SK-N-SH treated with all-trans-retinoic acid at 6 μM for 48 hours (cell line): Measurements from ENCODE around the gene TTC3.

Experiments
- ATAC-seq: fragments of 200-7000 bp; cut with Tn5 transposase; 3 replicates; pipeline ENCODE4 v1.9.1; 2020; ENCODE audit warnings: mild to moderate bottlenecking, moderate library complexity
- ARNTL ChIP-seq: fragments of 450-650 bp; formaldehyde crosslinking; IDR thresholded peaks from 2 replicates; pipeline ENCODE4 v1.5.0; 2020; ENCODE audit warnings: low read depth, mild to moderate bottlenecking, moderate library complexity, borderline replicate concordance
- BACH2 ChIP-seq: fragments of 250-450 bp; sonication (Bioruptor Pico); IDR thresholded peaks from 2 replicates; pipeline ENCODE4 v1.9.0; 2021; ENCODE audit warnings: mild to moderate bottlenecking, borderline replicate concordance
- CREB5 ChIP-seq: fragments of 250-450 bp; sonication (Bioruptor Pico); IDR thresholded peaks from 2 replicates; pipeline ENCODE4 v1.5.1; 2020; ENCODE audit warnings: low read depth, mild to moderate bottlenecking, moderate library complexity
- CSRNP3 ChIP-seq: fragments of 250-450 bp; sonication (Bioruptor Pico); IDR thresholded peaks from 2 replicates; pipeline ENCODE4 v1.5.1; 2021; ENCODE audit warnings: mild to moderate bottlenecking, moderate library complexity
- ESRRG ChIP-seq: fragments of 250-450 bp; sonication (Bioruptor Pico); IDR thresholded peaks from 2 replicates; pipeline ENCODE4 v1.6.1; 2021; ENCODE audit warnings: mild to moderate bottlenecking
- ISL1 ChIP-seq: fragments of 250-450 bp; sonication (Bioruptor Pico); IDR thresholded peaks from 2 replicates; pipeline ENCODE4 v2.1.2; 2022; ENCODE audit warnings: mild to moderate bottlenecking, moderate library complexity
- PATZ1 ChIP-seq: fragments of 250-450 bp; sonication (Bioruptor Pico); IDR thresholded peaks from 2 replicates; pipeline ENCODE4 v1.8.0; 2020; ENCODE audit warnings: mild to moderate bottlenecking, moderate library complexity, borderline replicate concordance
- SNAI2 ChIP-seq: fragments of 250-450 bp; sonication (Bioruptor Pico); IDR thresholded peaks from 2 replicates; pipeline ENCODE4 v1.5.0; 2020; ENCODE audit warnings: mild to moderate bottlenecking, moderate library complexity
- TOX ChIP-seq: fragments of 250-450 bp; sonication (Bioruptor Pico); IDR thresholded peaks from 2 replicates; pipeline ENCODE4 v1.8.0; 2021; ENCODE audit warnings: mild to moderate bottlenecking, moderate library complexity, borderline replicate concordance
- TSHZ2 ChIP-seq: fragments of 250-450 bp; sonication (Bioruptor Pico); IDR thresholded peaks from 2 replicates; pipeline ENCODE4 v1.5.0; 2020; ENCODE audit warnings: mild to moderate bottlenecking, moderate library complexity
- ZC3H10 ChIP-seq: fragments of 250-450 bp; sonication (Bioruptor Pico); IDR thresholded peaks from 2 replicates; pipeline ENCODE4 v1.5.1; 2021; ENCODE audit warnings: mild to moderate bottlenecking, moderate library complexity
- ZFP3 ChIP-seq: fragments of 250-450 bp; sonication (Bioruptor Pico); IDR thresholded peaks from 2 replicates; pipeline ENCODE4 v1.5.0; 2020; ENCODE audit warnings: mild to moderate bottlenecking, moderate library complexity
- ZFP30 ChIP-seq: fragments of 450-650 bp; formaldehyde crosslinking; IDR thresholded peaks from 2 replicates; pipeline ENCODE4 v1.5.0; 2022; ENCODE audit warnings: mild to moderate bottlenecking, moderate library complexity
- ZNF565 ChIP-seq: fragments of 450-650 bp; formaldehyde crosslinking; conservative IDR thresholded peaks from 2 replicates; pipeline ENCODE4 v1.5.0; 2020; ENCODE audit warnings: low read depth, mild to moderate bottlenecking, moderate library complexity
- ZNF8 ChIP-seq: fragments of 450-650 bp; formaldehyde crosslinking; IDR thresholded peaks from 2 replicates; pipeline ENCODE4 v1.5.0; 2020; ENCODE audit warnings: mild to moderate bottlenecking, moderate library complexity

Gene TTC3

GRCh38 chr21:37199057-37199924 lies 126.2 kb downstream of the TTC3 start:
- ATAC-seq: no peak
- TF ChIP-seq SNAI2 (CRISPR knock-in tag): no peak
- no peak for TF ChIP-seq PATZ1 (CRISPR knock-in tag)
- TF ChIP-seq TSHZ2 (CRISPR knock-in tag): no peak
- TF ChIP-seq ARNTL: no peak

- ATAC-seq: no peak
Observed at GRCh38 chr21:37200641-37201480, 127.8 kb downstream of the TTC3 start.

GRCh38 chr21:37202221-37203110 lies 129.4 kb downstream of the TTC3 start:
- no peak for ATAC-seq
- TF ChIP-seq SNAI2 (CRISPR knock-in tag): no peak
- no peak for TF ChIP-seq ZNF565 (CRISPR knock-in tag)

More at GRCh38 chr21:37200641-37201480, 127.8 kb downstream of the TTC3 start:
- TF ChIP-seq BACH2 (CRISPR knock-in tag) (no peak), CSRNP3 (no peak), CREB5 (CRISPR knock-in tag) (no peak), ZFP3 (no peak), TOX (CRISPR knock-in tag) (no peak)
- TF ChIP-seq, all 23 proteins: peak for 0

GRCh38 chr21:37204580-37204979 lies 131.5 kb downstream of the TTC3 start:
- ATAC-seq: no peak
- TF ChIP-seq ZNF8 (no peak), ZC3H10 (CRISPR knock-in tag) (no peak), ESRRG (CRISPR knock-in tag) (no peak), ARNTL (no peak), TSHZ2 (CRISPR knock-in tag) (no peak), CREB5 (CRISPR knock-in tag) (no peak), ZNF565 (CRISPR knock-in tag) (no peak), ISL1 (CRISPR knock-in tag) (no peak), SNAI2 (CRISPR knock-in tag) (no peak), ZFP3 (no peak), ZFP30 (CRISPR knock-in tag) (no peak)
